SU-DHL-6 (cell line): ENCODE results near the gene CACNA2D4.
"Not testable (repeated sequence)": the region's sequence is repeated elsewhere in the genome, so short reads cannot be mapped to it uniquely, and the experiment has no call there.

ENCODE experiments used
- EZH2phosphoT487 ChIP-seq: fragments of 200-600 bp; sonication (generic), shearing (Covaris generic); conservative IDR thresholded peaks from 2 replicates; pipeline ENCODE4 v1.6.1; 2018; ENCODE audit warnings: mild to moderate bottlenecking, antibody characterized with exemption, low read length, moderate library complexity, mixed read lengths
- TF ChIP-seq, protein P1 (sequence below): fragments of 200-600 bp; sonication (generic); IDR thresholded peaks from one replicate; pipeline ENCODE4 v1.5.1; 2017; ENCODE audit warnings: antibody characterized with exemption, mild to moderate bottlenecking, low read length, moderate library complexity; ENCODE audit not compliant: insufficient read depth, poor library complexity, severe bottlenecking

DNA sequence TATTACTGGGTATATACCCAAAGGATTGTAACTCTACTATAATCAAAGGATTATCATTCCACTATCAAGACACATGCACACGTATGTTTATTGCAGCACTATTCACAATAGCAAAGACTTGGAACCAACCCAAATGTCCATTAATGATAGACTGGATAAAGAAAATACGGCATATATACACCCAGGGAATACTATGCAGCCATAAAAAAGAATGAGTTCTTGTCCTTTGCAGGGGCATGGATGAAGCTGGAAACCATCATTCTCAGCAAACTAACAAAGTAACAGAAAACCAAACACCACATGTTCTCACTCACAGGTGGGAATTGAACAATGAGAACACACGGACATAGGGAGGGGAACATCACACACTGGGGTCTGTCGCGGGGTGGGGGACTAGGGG, 27.1 kb upstream of the CACNA2D4 start:
- TF ChIP-seq, protein P1, sequence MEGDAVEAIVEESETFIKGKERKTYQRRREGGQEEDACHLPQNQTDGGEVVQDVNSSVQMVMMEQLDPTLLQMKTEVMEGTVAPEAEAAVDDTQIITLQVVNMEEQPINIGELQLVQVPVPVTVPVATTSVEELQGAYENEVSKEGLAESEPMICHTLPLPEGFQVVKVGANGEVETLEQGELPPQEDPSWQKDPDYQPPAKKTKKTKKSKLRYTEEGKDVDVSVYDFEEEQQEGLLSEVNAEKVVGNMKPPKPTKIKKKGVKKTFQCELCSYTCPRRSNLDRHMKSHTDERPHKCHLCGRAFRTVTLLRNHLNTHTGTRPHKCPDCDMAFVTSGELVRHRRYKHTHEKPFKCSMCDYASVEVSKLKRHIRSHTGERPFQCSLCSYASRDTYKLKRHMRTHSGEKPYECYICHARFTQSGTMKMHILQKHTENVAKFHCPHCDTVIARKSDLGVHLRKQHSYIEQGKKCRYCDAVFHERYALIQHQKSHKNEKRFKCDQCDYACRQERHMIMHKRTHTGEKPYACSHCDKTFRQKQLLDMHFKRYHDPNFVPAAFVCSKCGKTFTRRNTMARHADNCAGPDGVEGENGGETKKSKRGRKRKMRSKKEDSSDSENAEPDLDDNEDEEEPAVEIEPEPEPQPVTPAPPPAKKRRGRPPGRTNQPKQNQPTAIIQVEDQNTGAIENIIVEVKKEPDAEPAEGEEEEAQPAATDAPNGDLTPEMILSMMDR: not testable (repeated sequence)
- TF ChIP-seq EZH2phosphoT487: not testable (repeated sequence)
